Transverse colon (tissue), 4 donors: ENCODE measurements around the gene RBBP7. TPM values are rescaled to one million over a fixed set of nuclear protein-coding genes. Genes with fewer than 3 reads are reported as not detected.
A peak's percentile ranks its signal among the peaks of the same experiment; 100 is the strongest.

ENCODE experiments used
- DNase-seq: peaks from one replicate; pipeline ENCODE4 v3.0.0-alpha.2; 2019
- H3K27ac ChIP-seq, 4 donors: fragments of 200-600 bp; sonication (generic); 2 replicates each; pipeline ENCODE4 v1.5.1; 2016 to 2018; ENCODE audit warnings: inconsistent platforms in 4 of 4
- H3K27me3 ChIP-seq: fragments of 200-600 bp; sonication (generic); 2 replicates; pipeline ENCODE4 v1.5.1; 2017; ENCODE audit warnings: inconsistent platforms
- H3K36me3 ChIP-seq, 4 donors: fragments of 200-600 bp; sonication (generic); 2 replicates each; pipeline ENCODE4 v1.5.1; 2017 to 2019; ENCODE audit warnings: inconsistent platforms in 4 of 4
- H3K4me1 ChIP-seq, 4 donors: fragments of 200-600 bp; sonication (generic); 2 replicates each; pipeline ENCODE4 v1.5.1; 2017 to 2020; ENCODE audit warnings: inconsistent platforms in 4 of 4
- H3K4me3 ChIP-seq, 4 donors: fragments of 200-600 bp; sonication (generic); 1 replicate in 1 of 4; 2 replicates in 3 of 4; pipeline versions ENCODE4 v1.5.1 to v1.6.1; 2017 to 2019; ENCODE audit warnings: inconsistent platforms in 4 of 4
- H3K9me3 ChIP-seq, 2 donors: fragments of 200-600 bp; sonication (generic); 2 replicates each; pipeline ENCODE4 v1.5.1; 2017 to 2019; ENCODE audit warnings: inconsistent platforms in 2 of 2
- EP300 ChIP-seq: sonication (generic); formaldehyde crosslinking; IDR thresholded peaks from one replicate; pipeline ENCODE4 v1.6.1; 2017; ENCODE audit warnings: antibody characterized with exemption, low read depth
- POLR2A ChIP-seq: fragments of 450-650 bp; IDR thresholded peaks from one replicate; pipeline ENCODE4 v1.6.1; 2016; ENCODE audit warnings: antibody characterized with exemption, mild to moderate bottlenecking, moderate library complexity
- POLR2AphosphoS5 ChIP-seq, 3 donors: sonication (generic); formaldehyde crosslinking; IDR thresholded peaks; one replicate each; pipeline ENCODE4 v1.6.1; 2016; ENCODE audit warnings: antibody characterized with exemption in 3 of 3
- WGBS, 2 donors: methylation state at CpG; one replicate each; pipeline ENCODE4 v1.1.5; 2018; ENCODE audit warnings: low coverage in 1 of 2; 5-methylcytosine and 5-hydroxymethylcytosine counted together
- in situ Hi-C, 4 donors: fragments of 200-750 bp; cut with MboI; loops; one replicate each; pipeline versions ENCODE4 v1.15.0 to v1.15.1; 2017; ENCODE audit warnings: low sequenced_read_pairs in 3 of 4, low pct_ligation_motif_present in 1 of 4, low pct_unique_long_range_greater_than_20kb in 1 of 4
- intact Hi-C: fragments of 100-400 bp; cut with DNase I; formaldehyde crosslinking; loops from one replicate; pipeline ENCODE4 v1.15.1; 2023; ENCODE audit warnings: low total_unique reads
- total RNA-seq, 4 donors: library from RNA; depleted of rRNA; stranded (reverse); fragments of >200 nt; gene quantifications; one replicate each; pipeline ENCODE4 v1.1.0, GENCODE V29; 2016
- TF ChIP-seq, protein P1 (sequence below), 5 experiments: fragments of 200-600 bp in 3 of 5; fragments of 450-650 bp in 2 of 5; sonication (generic) in 3 of 5; IDR thresholded peaks; 1 replicate in 2 of 5; 2 replicates in 3 of 5; pipeline ENCODE4 v1.5.1; 2016 to 2017; ENCODE audit warnings: antibody characterized with exemption in 5 of 5, inconsistent platforms in 3 of 5, mild to moderate bottlenecking in 2 of 5, moderate library complexity in 1 of 5

The RBBP7 gene
- 10 to 100 TPM; 32.2 to 67.4 (median 55.2) TPM for total RNA-seq

GRCh38 chrX:16870095-16870861, at the start of gene RBBP7:
Gene RBBP7, minus strand, starts transcription at chrX:16870362. Its CDS starts 309 bp downstream, at chrX:16870053.
- 8% methylated on average over 51 of the region's 84 CpGs; no CpG with 5 or more reads in 1 of the 2 donors for WGBS, 2 donors
- in situ Hi-C loops = no loop called here

DNA sequence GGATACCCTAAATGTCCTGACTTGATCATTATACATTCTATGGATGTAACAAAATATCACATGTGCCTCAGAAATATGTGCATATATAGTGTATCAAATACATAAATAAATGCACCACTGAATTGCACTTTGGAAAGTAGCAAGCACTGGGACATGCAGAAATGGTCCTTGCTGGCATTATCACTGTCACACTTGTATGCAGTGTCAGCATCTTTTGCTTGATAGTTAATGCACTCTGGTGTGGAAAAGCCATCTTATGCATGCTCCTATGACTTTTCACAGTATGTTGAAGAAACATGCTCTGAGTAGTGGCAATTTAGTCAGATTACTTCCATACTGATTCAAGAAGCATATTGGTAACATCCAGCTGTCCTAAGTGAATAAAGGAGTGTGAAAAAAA, 48.8 kb upstream of the RBBP7 start:
- Histone ChIP-seq H3K27me3 (no peaks in the 10 kb centered on the region), H3K9me3 (no peaks in the 10 kb centered on the region), H3K27ac (no peak overlapping the region), H3K4me1 (no peaks in the 10 kb centered on the region), H3K4me3 (no peak overlapping the region), H3K36me3 (no peaks in the 10 kb centered on the region)
- intact Hi-C loops = loop anchor here (5.0 kb wide), 1 partner anchor 1528 kb away; no protein-coding TSS in a partner anchor
- DNase-seq = no peak
- in situ Hi-C loops = loop anchor here in 1 of 4 donors (25.0 kb wide), 1 partner anchor 118 kb away; no protein-coding TSS in a partner anchor
- TF ChIP-seq EP300 (no peak), POLR2A (no peak), POLR2AphosphoS5 (IDR thresholded peaks at IDR 0.05) (no peak)
- TF ChIP-seq, protein P1, sequence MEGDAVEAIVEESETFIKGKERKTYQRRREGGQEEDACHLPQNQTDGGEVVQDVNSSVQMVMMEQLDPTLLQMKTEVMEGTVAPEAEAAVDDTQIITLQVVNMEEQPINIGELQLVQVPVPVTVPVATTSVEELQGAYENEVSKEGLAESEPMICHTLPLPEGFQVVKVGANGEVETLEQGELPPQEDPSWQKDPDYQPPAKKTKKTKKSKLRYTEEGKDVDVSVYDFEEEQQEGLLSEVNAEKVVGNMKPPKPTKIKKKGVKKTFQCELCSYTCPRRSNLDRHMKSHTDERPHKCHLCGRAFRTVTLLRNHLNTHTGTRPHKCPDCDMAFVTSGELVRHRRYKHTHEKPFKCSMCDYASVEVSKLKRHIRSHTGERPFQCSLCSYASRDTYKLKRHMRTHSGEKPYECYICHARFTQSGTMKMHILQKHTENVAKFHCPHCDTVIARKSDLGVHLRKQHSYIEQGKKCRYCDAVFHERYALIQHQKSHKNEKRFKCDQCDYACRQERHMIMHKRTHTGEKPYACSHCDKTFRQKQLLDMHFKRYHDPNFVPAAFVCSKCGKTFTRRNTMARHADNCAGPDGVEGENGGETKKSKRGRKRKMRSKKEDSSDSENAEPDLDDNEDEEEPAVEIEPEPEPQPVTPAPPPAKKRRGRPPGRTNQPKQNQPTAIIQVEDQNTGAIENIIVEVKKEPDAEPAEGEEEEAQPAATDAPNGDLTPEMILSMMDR (IDR thresholded peaks at IDR 0.05) = no peak

More at GRCh38 chrX:16870095-16870861, at the start of gene RBBP7:
- intact Hi-C loops = loop anchor here (5.0 kb wide), 1 partner anchor 1013 kb away; no protein-coding TSS in a partner anchor
- Histone ChIP-seq H3K27ac (peak within 1 kb of the TSS; percentile 93 to 97 (median 95)), H3K36me3 (no peaks in the 10 kb centered on the region), H3K9me3 (no peaks in the 10 kb centered on the region), H3K4me1 (peaks cover 10 to 31% (median 14%) of the 10 kb centered on the region in 4 donors), H3K27me3 (no peaks in the 10 kb centered on the region), H3K4me3 (peak within 1 kb of the TSS; percentile 61 to 81 (median 70))
- TF ChIP-seq, protein P1 (IDR thresholded peaks at IDR 0.05) = peak in 1 of 5 experiments; percentile 17
- TF ChIP-seq POLR2A = peak; percentile 92
- TF ChIP-seq POLR2AphosphoS5 (IDR thresholded peaks at IDR 0.05) = peak; percentile 84 to 92 (median 90)
- TF ChIP-seq EP300 = no peak
- DNase-seq = peak; percentile 94

DNA sequence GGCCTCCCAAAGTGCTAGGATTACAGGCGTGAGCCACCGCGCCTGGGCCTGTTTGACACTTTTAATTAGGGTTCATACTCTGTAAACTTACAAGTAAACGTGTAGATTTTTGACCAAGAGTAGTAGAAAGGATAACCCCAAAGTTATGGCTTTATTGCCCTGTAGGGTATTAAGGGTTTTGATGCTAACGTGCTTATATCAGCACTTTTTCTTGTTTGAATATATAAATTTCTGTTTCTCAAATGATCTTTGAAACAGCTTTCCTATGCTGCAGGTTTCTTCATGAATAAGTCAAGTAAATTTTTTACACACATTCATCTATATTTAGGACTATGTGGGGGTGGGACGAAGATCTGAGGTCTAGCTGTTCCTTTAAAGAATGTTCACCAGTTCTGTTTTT, 47.0 kb upstream of the RBBP7 start:
- in situ Hi-C loops (loop anchor here in 1 of 4 donors (25.0 kb wide), 1 partner anchor 120 kb away; no protein-coding TSS in a partner anchor), intact Hi-C loops (loop anchor here (5.0 kb wide), 1 partner anchor 1530 kb away; no protein-coding TSS in a partner anchor)
- TF ChIP-seq POLR2AphosphoS5 (IDR thresholded peaks at IDR 0.05) (no peak), POLR2A (no peak), EP300 (no peak)
- TF ChIP-seq, protein P1 (IDR thresholded peaks at IDR 0.05) = no peak
- Histone ChIP-seq H3K27me3 (no peaks in the 10 kb centered on the region), H3K9me3 (no peaks in the 10 kb centered on the region), H3K4me1 (no peaks in the 10 kb centered on the region), H3K36me3 (no peaks in the 10 kb centered on the region), H3K4me3 (no peak overlapping the region), H3K27ac (no peak overlapping the region)
- DNase-seq = no peak
- 73% methylated on average over 6 of the region's 6 CpGs; no CpG with 5 or more reads in 1 of the 2 donors for WGBS, 2 donors

- Histone ChIP-seq H3K4me3 (no peak overlapping the region), H3K36me3 (no peaks in the 10 kb centered on the region), H3K27me3 (no peaks in the 10 kb centered on the region), H3K4me1 (no peaks in the 10 kb centered on the region), H3K9me3 (no peaks in the 10 kb centered on the region), H3K27ac (no peak overlapping the region)
- WGBS, 2 donors = 75 to 90% methylated on average over 2 to 5 of the region's 5 CpGs
- TF ChIP-seq, protein P1 (IDR thresholded peaks at IDR 0.05) = no peak
- TF ChIP-seq POLR2A = no peak
- no peak for TF ChIP-seq EP300
- no peak for DNase-seq
- intact Hi-C loops (loop anchor here (5.0 kb wide), 1 partner anchor 1531 kb away; no protein-coding TSS in a partner anchor), in situ Hi-C loops (loop anchor here in 1 of 4 donors (25.0 kb wide), 1 partner anchor 121 kb away; no protein-coding TSS in a partner anchor)
These were observed 46.4 kb upstream of the RBBP7 start for GRCh38 chrX:16916561-16916960.
